ENCODE measurements around the gene SUSD5.

SUSD5 gene

DNA sequence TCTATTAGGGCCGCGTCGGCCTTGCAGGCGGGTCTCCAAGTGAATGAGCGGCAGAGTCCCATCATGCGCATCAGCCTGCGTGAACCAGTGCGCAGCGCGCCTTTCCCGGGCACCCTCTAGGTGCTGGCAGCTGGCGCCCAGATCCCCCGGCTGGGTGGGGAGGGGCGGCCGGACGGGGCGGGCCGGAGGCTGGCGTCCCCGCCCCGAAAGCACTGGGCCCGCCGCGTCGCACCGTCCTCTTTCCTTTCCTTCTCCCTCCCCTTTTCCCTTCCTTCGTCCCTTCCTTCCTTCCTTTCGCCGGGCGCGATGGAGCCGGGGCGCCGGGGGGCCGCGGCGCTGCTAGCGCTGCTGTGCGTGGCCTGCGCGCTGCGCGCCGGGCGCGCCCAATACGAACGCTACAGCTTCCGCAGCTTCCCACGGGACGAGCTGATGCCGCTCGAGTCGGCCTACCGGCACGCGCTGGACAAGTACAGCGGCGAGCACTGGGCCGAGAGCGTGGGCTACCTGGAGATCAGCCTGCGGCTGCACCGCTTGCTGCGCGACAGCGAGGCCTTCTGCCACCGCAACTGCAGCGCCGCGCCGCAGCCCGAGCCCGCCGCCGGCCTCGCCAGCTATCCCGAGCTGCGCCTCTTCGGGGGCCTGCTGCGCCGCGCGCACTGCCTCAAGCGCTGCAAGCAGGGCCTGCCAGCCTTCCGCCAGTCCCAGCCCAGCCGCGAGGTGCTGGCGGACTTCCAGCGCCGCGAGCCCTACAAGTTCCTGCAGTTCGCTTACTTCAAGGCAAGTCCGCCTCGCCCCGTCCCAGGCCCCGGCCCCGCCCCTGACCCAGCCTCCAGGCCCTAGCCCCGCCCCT, 104.6 kb downstream of the SUSD5 start, which contains the start of gene CRTAP (continued):
- TF ChIP-seq, protein P1, sequence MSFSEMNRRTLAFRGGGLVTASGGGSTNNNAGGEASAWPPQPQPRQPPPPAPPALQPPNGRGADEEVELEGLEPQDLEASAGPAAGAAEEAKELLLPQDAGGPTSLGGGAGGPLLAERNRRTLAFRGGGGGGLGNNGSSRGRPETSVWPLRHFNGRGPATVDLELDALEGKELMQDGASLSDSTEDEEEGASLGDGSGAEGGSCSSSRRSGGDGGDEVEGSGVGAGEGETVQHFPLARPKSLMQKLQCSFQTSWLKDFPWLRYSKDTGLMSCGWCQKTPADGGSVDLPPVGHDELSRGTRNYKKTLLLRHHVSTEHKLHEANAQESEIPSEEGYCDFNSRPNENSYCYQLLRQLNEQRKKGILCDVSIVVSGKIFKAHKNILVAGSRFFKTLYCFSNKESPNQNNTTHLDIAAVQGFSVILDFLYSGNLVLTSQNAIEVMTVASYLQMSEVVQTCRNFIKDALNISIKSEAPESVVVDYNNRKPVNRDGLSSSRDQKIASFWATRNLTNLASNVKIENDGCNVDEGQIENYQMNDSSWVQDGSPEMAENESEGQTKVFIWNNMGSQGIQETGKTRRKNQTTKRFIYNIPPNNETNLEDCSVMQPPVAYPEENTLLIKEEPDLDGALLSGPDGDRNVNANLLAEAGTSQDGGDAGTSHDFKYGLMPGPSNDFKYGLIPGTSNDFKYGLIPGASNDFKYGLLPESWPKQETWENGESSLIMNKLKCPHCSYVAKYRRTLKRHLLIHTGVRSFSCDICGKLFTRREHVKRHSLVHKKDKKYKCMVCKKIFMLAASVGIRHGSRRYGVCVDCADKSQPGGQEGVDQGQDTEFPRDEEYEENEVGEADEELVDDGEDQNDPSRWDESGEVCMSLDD (tag by site-specific recombination; IDR thresholded peaks at IDR 0.05) = no peak
- no peak for TF ChIP-seq SP7 (tag by site-specific recombination; IDR thresholded peaks at IDR 0.05)
- TF ChIP-seq, protein P2, sequence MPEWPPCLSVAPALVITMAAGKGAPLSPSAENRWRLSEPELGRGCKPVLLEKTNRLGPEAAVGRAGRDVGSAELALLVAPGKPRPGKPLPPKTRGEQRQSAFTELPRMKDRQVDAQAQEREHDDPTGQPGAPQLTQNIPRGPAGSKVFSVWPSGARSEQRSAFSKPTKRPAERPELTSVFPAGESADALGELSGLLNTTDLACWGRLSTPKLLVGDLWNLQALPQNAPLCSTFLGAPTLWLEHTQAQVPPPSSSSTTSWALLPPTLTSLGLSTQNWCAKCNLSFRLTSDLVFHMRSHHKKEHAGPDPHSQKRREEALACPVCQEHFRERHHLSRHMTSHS (tag by site-specific recombination; IDR thresholded peaks at IDR 0.05) = no peak
- TF ChIP-seq, protein P3, sequence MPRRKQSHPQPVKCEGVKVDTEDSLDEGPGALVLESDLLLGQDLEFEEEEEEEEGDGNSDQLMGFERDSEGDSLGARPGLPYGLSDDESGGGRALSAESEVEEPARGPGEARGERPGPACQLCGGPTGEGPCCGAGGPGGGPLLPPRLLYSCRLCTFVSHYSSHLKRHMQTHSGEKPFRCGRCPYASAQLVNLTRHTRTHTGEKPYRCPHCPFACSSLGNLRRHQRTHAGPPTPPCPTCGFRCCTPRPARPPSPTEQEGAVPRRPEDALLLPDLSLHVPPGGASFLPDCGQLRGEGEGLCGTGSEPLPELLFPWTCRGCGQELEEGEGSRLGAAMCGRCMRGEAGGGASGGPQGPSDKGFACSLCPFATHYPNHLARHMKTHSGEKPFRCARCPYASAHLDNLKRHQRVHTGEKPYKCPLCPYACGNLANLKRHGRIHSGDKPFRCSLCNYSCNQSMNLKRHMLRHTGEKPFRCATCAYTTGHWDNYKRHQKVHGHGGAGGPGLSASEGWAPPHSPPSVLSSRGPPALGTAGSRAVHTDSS (tag by site-specific recombination; IDR thresholded peaks at IDR 0.05) = no peak
- 0 out of 2 replicates have a peak, but pooled peaks have one; percentile 42 for TF ChIP-seq ZNF610 (tag by site-specific recombination; IDR thresholded peaks at IDR 0.05; ENCODE audit: borderline replicate concordance)
- peak; percentile 37; the same call in 1 of the 2 replicates for TF ChIP-seq GLIS1 (tag by site-specific recombination; IDR thresholded peaks at IDR 0.05)
- TF ChIP-seq, protein P4, sequence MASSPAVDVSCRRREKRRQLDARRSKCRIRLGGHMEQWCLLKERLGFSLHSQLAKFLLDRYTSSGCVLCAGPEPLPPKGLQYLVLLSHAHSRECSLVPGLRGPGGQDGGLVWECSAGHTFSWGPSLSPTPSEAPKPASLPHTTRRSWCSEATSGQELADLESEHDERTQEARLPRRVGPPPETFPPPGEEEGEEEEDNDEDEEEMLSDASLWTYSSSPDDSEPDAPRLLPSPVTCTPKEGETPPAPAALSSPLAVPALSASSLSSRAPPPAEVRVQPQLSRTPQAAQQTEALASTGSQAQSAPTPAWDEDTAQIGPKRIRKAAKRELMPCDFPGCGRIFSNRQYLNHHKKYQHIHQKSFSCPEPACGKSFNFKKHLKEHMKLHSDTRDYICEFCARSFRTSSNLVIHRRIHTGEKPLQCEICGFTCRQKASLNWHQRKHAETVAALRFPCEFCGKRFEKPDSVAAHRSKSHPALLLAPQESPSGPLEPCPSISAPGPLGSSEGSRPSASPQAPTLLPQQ (tag by site-specific recombination; IDR thresholded peaks at IDR 0.05) = peak; percentile 63
- TF ChIP-seq ZNF133 (tag by site-specific recombination; IDR thresholded peaks at IDR 0.05) = 0 out of 2 replicates have a peak, but pooled peaks have one; percentile 17
- TF ChIP-seq IKZF3 (tag by site-specific recombination; IDR thresholded peaks at IDR 0.05) = peak; percentile 86
- TF ChIP-seq ZNF354C (tag by site-specific recombination; IDR thresholded peaks at IDR 0.05; ENCODE audit: borderline replicate concordance, low read depth) = no peak
- no peak for TF ChIP-seq OVOL3 (tag by site-specific recombination; IDR thresholded peaks at IDR 0.05)
- TF ChIP-seq, protein P5, sequence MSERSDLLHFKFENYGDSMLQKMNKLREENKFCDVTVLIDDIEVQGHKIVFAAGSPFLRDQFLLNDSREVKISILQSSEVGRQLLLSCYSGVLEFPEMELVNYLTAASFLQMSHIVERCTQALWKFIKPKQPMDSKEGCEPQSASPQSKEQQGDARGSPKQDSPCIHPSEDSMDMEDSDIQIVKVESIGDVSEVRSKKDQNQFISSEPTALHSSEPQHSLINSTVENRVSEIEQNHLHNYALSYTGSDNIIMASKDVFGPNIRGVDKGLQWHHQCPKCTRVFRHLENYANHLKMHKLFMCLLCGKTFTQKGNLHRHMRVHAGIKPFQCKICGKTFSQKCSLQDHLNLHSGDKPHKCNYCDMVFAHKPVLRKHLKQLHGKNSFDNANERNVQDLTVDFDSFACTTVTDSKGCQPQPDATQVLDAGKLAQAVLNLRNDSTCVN (tag by site-specific recombination; optimal IDR thresholded peaks at IDR 0.05) = peak; percentile 93
- no peak for TF ChIP-seq ZNF600 (tag by site-specific recombination; IDR thresholded peaks at IDR 0.05)
- TF ChIP-seq ZNF2 (tag by site-specific recombination; IDR thresholded peaks at IDR 0.05) = no peak
- TF ChIP-seq ZNF785 (tag by site-specific recombination; IDR thresholded peaks at IDR 0.05) = 0 out of 2 replicates have a peak, but pooled peaks have one; percentile 38
- TF ChIP-seq SP2 (tag by site-specific recombination; IDR thresholded peaks at IDR 0.05) = peak; percentile 82
- no peak for TF ChIP-seq ZNF624 (tag by site-specific recombination; IDR thresholded peaks at IDR 0.05)
- TF ChIP-seq, protein P6, sequence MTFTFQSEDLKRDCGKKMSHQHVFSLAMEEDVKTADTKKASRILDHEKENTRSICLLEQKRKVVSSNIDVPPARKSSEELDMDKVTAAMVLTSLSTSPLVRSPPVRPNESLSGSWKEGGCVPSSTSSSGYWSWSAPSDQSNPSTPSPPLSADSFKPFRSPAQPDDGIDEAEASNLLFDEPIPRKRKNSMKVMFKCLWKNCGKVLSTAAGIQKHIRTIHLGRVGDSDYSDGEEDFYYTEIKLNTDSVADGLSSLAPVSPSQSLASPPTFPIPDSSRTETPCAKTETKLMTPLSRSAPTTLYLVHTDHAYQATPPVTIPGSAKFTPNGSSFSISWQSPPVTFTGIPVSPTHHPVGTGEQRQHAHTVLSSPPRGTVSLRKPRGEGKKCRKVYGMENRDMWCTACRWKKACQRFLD (tag by site-specific recombination; IDR thresholded peaks at IDR 0.05) = no peak
- TF ChIP-seq ZNF391 (tag by site-specific recombination; IDR thresholded peaks at IDR 0.05; ENCODE audit: borderline replicate concordance, low read depth) = peak; percentile 36; the same call in 1 of the 2 replicates
- peak; percentile 85 for TF ChIP-seq SCRT2 (tag by site-specific recombination; IDR thresholded peaks at IDR 0.05)
- TF ChIP-seq HOXC10 (CRISPR knock-in tag; IDR thresholded peaks at IDR 0.05) = no peak
- TF ChIP-seq, protein P7, sequence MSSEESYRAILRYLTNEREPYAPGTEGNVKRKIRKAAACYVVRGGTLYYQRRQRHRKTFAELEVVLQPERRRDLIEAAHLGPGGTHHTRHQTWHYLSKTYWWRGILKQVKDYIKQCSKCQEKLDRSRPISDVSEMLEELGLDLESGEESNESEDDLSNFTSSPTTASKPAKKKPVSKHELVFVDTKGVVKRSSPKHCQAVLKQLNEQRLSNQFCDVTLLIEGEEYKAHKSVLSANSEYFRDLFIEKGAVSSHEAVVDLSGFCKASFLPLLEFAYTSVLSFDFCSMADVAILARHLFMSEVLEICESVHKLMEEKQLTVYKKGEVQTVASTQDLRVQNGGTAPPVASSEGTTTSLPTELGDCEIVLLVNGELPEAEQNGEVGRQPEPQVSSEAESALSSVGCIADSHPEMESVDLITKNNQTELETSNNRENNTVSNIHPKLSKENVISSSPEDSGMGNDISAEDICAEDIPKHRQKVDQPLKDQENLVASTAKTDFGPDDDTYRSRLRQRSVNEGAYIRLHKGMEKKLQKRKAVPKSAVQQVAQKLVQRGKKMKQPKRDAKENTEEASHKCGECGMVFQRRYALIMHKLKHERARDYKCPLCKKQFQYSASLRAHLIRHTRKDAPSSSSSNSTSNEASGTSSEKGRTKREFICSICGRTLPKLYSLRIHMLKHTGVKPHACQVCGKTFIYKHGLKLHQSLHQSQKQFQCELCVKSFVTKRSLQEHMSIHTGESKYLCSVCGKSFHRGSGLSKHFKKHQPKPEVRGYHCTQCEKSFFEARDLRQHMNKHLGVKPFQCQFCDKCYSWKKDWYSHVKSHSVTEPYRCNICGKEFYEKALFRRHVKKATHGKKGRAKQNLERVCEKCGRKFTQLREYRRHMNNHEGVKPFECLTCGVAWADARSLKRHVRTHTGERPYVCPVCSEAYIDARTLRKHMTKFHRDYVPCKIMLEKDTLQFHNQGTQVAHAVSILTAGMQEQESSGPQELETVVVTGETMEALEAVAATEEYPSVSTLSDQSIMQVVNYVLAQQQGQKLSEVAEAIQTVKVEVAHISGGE (tag by site-specific recombination; conservative IDR thresholded peaks at IDR 0.05; ENCODE audit: low read depth) = 0 out of 2 replicates have a peak, but pooled peaks have one; percentile 21

Measured in HEK293 (cell line).